T-cell (primary cell): Measurements from ENCODE around the gene PTPRO. TPM values are rescaled to one million over a fixed set of nuclear protein-coding genes. Genes with fewer than 3 reads are reported as not detected.
A peak's percentile ranks its signal among the peaks of the same experiment; 100 is the strongest.

Experiments
- ATAC-seq, 4 experiments: fragments of 200-7000 bp in 3 of 4; fragments of 150-1000 bp in 1 of 4; cut with Tn5 transposase; replicated peaks in 1 of 4; 1 replicate in 3 of 4; 2 replicates in 1 of 4; pipeline ENCODE4 v1.10.0; 2021; ENCODE audit warnings: moderate library complexity in 3 of 4, mild to moderate bottlenecking in 2 of 4, moderate number of reproducible peaks in 1 of 4
- CTCF ChIA-PET, 2 donors: fragments of 300-600 bp; sonication (Branson Sonifier 250); formaldehyde crosslinking; loops; one replicate each; lab custom pipeline; 2022; ENCODE audit warnings: antibody characterized with exemption in 2 of 2; lab: Charles Lee
- POLR2A ChIA-PET, 2 donors: fragments of 300-600 bp; sonication (Branson Sonifier 250); formaldehyde crosslinking; loops; one replicate each; lab custom pipeline; 2022; ENCODE audit warnings: antibody characterized with exemption in 2 of 2; lab: Charles Lee
- DNase-seq, 35 experiments: peaks; one replicate each; pipeline versions ENCODE4 v3.0.0 to v3.0.0-alpha.2; 2013 to 2023
- H3K27ac ChIP-seq: one replicate; pipeline ENCODE4 v1.5.1; 2013; ENCODE audit warnings: low read length
- H3K27me3 ChIP-seq, 2 experiments: replicated peaks in 1 of 2; 1 replicate in 1 of 2; 2 replicates in 1 of 2; pipeline versions ENCODE4 v1.6.1 to v1.7.0; 2013; ENCODE audit warnings: low read length in 1 of 2, mixed read lengths in 1 of 2; ENCODE audit not compliant: control insufficient read depth in 2 of 2, insufficient read depth in 2 of 2; ENCODE audit errors: extremely low read depth in 1 of 2
- H3K36me3 ChIP-seq, 2 donors: 1 replicate in 1 of 2; 2 replicates in 1 of 2; pipeline versions ENCODE4 v1.6.1 to v1.7.0; 2013; ENCODE audit warnings: low read length in 1 of 2; ENCODE audit not compliant: control insufficient read depth in 2 of 2, insufficient read depth in 1 of 2; ENCODE audit errors: extremely low read depth in 1 of 2
- H3K4me1 ChIP-seq, 2 experiments: 1 replicate in 1 of 2; 2 replicates in 1 of 2; pipeline versions ENCODE4 v1.6.1 to v1.7.0; 2013; ENCODE audit warnings: low read length in 2 of 2, mixed read lengths in 1 of 2; ENCODE audit not compliant: insufficient read depth in 2 of 2, control insufficient read depth in 1 of 2; ENCODE audit errors: extremely low read depth in 1 of 2
- H3K4me3 ChIP-seq, 2 donors: 1 replicate in 1 of 2; 2 replicates in 1 of 2; pipeline versions ENCODE4 v1.5.1 to v1.7.0; 2013; ENCODE audit warnings: mild to moderate bottlenecking in 2 of 2, low read length in 1 of 2, moderate library complexity in 1 of 2; ENCODE audit not compliant: control insufficient read depth in 1 of 2; ENCODE audit errors: extremely low read depth in 1 of 2
- H3K9me3 ChIP-seq: 2 replicates; pipeline ENCODE4 v1.7.0; 2013
- H3K27ac Mint-ChIP-seq, 2 donors: one replicate each; pipeline ENCODE4 v1.8.0; 2020 to 2021; ENCODE audit warnings: mild to moderate bottlenecking in 2 of 2, mixed read lengths in 2 of 2
- H3K27me3 Mint-ChIP-seq, 2 donors: one replicate each; pipeline ENCODE4 v1.8.0; 2021 to 2022; ENCODE audit warnings: mixed read lengths in 2 of 2
- H3K36me3 Mint-ChIP-seq: one replicate; pipeline ENCODE4 v1.8.0; 2021; ENCODE audit warnings: mixed read lengths
- H3K4me1 Mint-ChIP-seq, 3 donors: one replicate each; pipeline ENCODE4 v1.8.0; 2020 to 2022; ENCODE audit warnings: mixed read lengths in 3 of 3, mild to moderate bottlenecking in 1 of 3
- H3K4me3 Mint-ChIP-seq, 3 donors: one replicate each; pipeline ENCODE4 v1.8.0; 2020 to 2022; ENCODE audit warnings: mild to moderate bottlenecking in 3 of 3, mixed read lengths in 3 of 3, moderate library complexity in 3 of 3
- H3K9me3 Mint-ChIP-seq, 3 donors: one replicate each; pipeline ENCODE4 v1.8.0; 2020 to 2022; ENCODE audit warnings: mixed read lengths in 3 of 3
- WGBS: methylation state at CpG from one replicate; pipeline ENCODE4 v1.1.5; 2013; ENCODE audit warnings: missing lambda C conversion rate; ENCODE audit not compliant: insufficient coverage; 5-methylcytosine and 5-hydroxymethylcytosine counted together
- total RNA-seq, 35 experiments: library from RNA in 6 of 35; stranded (reverse) in 6 of 35; fragments of 120-200 nt in 1 of 35; gene quantifications; one replicate each; pipeline versions ENCODE4 v1.2.1 to v1.2.4 and lab custom pipeline; 2013 to 2026

The PTPRO gene
- total RNA-seq, 5 donors from 2014 or later (not counting 1 experiment from before 2014, with no cell fraction given): 1.1 to 11.5 (median 6.3) TPM

DNA sequence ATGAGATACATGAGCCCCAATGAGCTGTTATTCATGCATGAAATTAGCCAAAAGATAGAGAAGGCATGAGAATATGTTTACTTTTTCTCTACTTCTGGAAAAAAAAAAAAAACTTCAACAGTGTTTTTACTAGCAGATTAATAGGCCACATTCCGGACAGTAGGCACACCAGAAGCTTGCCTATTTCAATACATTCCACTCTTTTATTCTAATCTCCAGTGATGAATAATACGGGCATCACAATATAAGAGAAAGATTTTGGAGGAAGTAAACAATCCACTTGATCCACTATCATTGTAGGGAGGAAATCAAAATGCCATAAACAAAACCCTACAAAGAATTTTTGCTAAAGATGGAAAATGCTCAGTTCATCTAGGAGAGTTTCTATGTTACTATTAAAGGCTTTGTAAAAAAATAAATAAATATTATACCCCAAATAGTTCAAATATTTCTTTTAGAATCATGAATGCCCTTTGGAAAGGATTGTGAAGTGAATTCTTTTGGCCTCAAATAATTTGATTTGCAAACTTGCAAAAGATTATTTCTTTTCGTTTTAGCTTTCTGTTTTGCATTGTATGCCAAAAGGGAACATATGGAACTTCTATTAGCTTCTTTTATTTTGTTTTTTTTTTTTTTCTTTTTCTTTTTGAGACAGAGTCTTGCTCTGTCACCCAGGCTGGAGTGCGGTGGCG lies 234.2 kb downstream of the PTPRO start:
- Mint-ChIP-seq H3K9me3 (no peaks in the 10 kb centered on the region), H3K27ac (no peak overlapping the region), H3K27me3 (no peaks in the 10 kb centered on the region), H3K4me3 (no peak overlapping the region), H3K4me1 (peaks cover 21 to 56% (median 42%) of the 10 kb centered on the region in 3 donors), H3K36me3 (peaks cover 39% of the 10 kb centered on the region)
- ATAC-seq (no peak), DNase-seq (no peak)
- no CpG with 5 or more reads among the region's 5 CpGs for WGBS
- no peaks in the 10 kb centered on the region for H3K27me3 ChIP-seq
- H3K27ac ChIP-seq: no peak overlapping the region
- ChIA-PET CTCF (interaction anchor here (0.8 to 2.4 kb wide), 6 partner anchors 11 to 30 kb away, joined by 3 to 7 read pairs (median 4); no protein-coding TSS in a partner anchor), POLR2A (interaction anchor here in 1 of 2 donors (0.6 to 1.2 kb wide), 3 partner anchors 14 to 1139 kb away, joined by 3 to 4 read pairs (median 3); no protein-coding TSS in a partner anchor)
- peaks cover 0 to 2% of the 10 kb centered on the region in 2 donors for H3K36me3 ChIP-seq
- peaks cover 0 to 12% of the 10 kb centered on the region in 2 experiments for H3K4me1 ChIP-seq
- H3K4me3 ChIP-seq: no peak overlapping the region
- no peaks in the 10 kb centered on the region for H3K9me3 ChIP-seq

DNA sequence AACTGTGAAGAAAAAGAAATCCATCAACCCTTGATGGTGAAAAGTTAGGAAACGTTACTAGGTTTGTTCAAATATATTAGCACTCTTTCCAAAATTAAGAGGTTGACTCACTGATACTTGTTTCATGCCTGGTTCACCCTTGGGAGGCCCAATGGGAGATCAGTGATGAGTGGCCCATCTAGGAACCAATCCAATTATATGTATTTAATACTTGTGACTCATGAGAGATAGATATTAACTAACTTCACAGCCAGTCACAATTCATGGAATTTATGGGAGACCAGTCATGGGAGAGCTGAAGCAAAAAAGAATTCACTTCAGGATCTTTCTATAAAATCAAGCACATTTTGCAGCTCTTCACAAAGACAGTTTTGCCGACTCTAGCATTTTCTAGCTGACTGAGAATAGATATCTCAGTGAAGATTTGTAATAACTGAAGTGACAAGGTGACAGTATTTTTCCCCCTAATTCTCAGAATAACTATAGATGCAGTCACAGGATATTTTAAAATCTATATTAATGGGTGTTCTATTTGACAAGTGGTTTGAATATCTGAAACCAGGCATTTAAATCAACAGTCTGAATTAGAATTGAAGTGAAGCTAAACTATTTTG lies 236.7 kb downstream of the PTPRO start:
- H3K27me3 ChIP-seq: no peaks in the 10 kb centered on the region
- no peak overlapping the region for H3K27ac ChIP-seq
- Mint-ChIP-seq H3K27ac (no peak overlapping the region), H3K9me3 (no peaks in the 10 kb centered on the region), H3K36me3 (peaks cover 26% of the 10 kb centered on the region), H3K4me1 (peaks cover 42 to 57% (median 53%) of the 10 kb centered on the region in 3 donors), H3K4me3 (no peak overlapping the region), H3K27me3 (no peaks in the 10 kb centered on the region)
- no peaks in the 10 kb centered on the region for H3K9me3 ChIP-seq
- ChIA-PET POLR2A (interaction anchor here in 1 of 2 donors (0.6 kb wide), 1 partner anchor 9 kb away, joined by 3 read pairs; no protein-coding TSS in a partner anchor), CTCF (interaction anchor here (0.6 to 2.4 kb wide), 10 partner anchors 9 to 593 kb away, joined by 3 to 9 read pairs (median 4); no protein-coding TSS in a partner anchor)
- DNase-seq (no peak), ATAC-seq (no peak)
- peaks cover 4 to 34% of the 10 kb centered on the region in 2 experiments for H3K4me1 ChIP-seq
- peaks cover 0 to 2% of the 10 kb centered on the region in 2 donors for H3K36me3 ChIP-seq
- no peak overlapping the region for H3K4me3 ChIP-seq
- no CpG with 5 or more reads among the region's 2 CpGs for WGBS

DNA sequence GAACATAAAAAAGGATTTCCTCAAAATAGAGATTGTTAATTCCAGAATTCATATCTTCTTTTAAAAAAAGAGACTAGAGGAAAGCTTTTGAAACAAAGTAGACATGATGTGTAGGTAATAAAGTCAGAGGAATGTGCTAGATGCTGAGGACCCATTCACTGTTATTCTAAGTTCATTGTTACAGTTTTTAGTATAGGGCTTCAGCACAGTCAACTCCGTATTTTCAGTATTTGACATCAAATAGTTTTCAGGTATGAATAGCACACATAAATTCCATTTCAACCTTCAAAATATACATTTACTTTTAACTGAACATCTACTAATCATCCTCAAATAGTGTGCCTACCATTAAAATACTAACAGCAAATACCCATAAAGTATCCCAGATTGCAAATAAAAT lies 239.1 kb downstream of the PTPRO start:
- Histone ChIP-seq H3K4me1 (peaks cover 4 to 40% of the 10 kb centered on the region in 2 experiments), H3K27me3 (no peaks in the 10 kb centered on the region), H3K4me3 (no peak overlapping the region), H3K36me3 (peaks cover 0 to 2% of the 10 kb centered on the region in 2 donors), H3K27ac (peak overlapping the region; percentile 77), H3K9me3 (no peaks in the 10 kb centered on the region)
- Mint-ChIP-seq H3K36me3 (peaks cover 21% of the 10 kb centered on the region), H3K27ac (peak overlapping the region; percentile 93 to 98), H3K27me3 (no peaks in the 10 kb centered on the region), H3K4me1 (peaks cover 52 to 68% (median 67%) of the 10 kb centered on the region in 3 donors), H3K9me3 (no peaks in the 10 kb centered on the region), H3K4me3 (peak overlapping the region in 1 of 3 donors; percentile 80)
- POLR2A ChIA-PET: interaction anchor here (0.9 to 2.0 kb wide), 3 partner anchors 9 to 15 kb away, joined by 3 to 5 read pairs (median 5); no protein-coding TSS in a partner anchor
- CTCF ChIA-PET: interaction anchor here (1.3 to 2.0 kb wide), 3 partner anchors 23 to 29 kb away, joined by 6 to 9 read pairs (median 8); no protein-coding TSS in a partner anchor
- 40% methylated on average over 1 of the region's 1 CpG for WGBS
- ATAC-seq (no peak), DNase-seq (no peak)

DNA sequence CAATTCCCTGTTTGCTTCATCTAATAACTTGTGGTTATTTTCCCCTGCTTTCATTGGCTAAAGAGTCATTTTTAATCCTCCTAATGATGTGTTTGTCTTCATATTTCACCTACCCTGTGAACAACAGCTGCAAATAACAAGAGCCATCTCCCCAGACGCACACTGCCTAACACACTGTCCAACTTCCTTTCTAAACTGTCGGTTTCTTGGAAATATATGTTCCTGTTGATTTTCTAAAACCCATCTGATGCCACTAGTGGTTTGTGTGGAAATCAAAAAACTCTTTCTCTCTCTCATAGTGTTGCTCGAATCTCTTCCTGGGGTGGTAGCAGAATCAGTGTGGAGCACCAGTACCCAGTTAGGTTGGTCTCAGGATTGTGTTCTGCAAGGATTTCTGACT lies 240.0 kb downstream of the PTPRO start:
- H3K9me3 Mint-ChIP-seq: no peaks in the 10 kb centered on the region
- Histone ChIP-seq H3K27me3 (no peaks in the 10 kb centered on the region), H3K4me1 (peaks cover 4 to 40% of the 10 kb centered on the region in 2 experiments), H3K4me3 (peak overlapping the region in 1 of 2 donors; percentile 17), H3K9me3 (no peaks in the 10 kb centered on the region), H3K27ac (peak overlapping the region; percentile 77), H3K36me3 (peaks cover 0 to 2% of the 10 kb centered on the region in 2 donors)
- POLR2A ChIA-PET: interaction anchor here (0.6 to 2.0 kb wide), 5 partner anchors 8 to 203 kb away, joined by 3 to 5 read pairs (median 5); no protein-coding TSS in a partner anchor
- ATAC-seq: peak; percentile 67 to 78 (median 71)
- WGBS: no CpG with 5 or more reads among the region's 3 CpGs
- no peaks in the 10 kb centered on the region for H3K27me3 Mint-ChIP-seq
- H3K4me1 Mint-ChIP-seq: peaks cover 52 to 76% (median 73%) of the 10 kb centered on the region in 3 donors
- CTCF ChIA-PET: interaction anchor here (0.6 to 2.0 kb wide), 12 partner anchors 12 to 986 kb away, joined by 3 to 9 read pairs (median 4); no protein-coding TSS in a partner anchor
- peak in 14 of 35 experiments; percentile 2 to 46 (median 14) for DNase-seq
- peak overlapping the region; percentile 93 to 98 for H3K27ac Mint-ChIP-seq
- H3K4me3 Mint-ChIP-seq: peak overlapping the region; percentile 8 to 80 (median 45)
- peaks cover 23% of the 10 kb centered on the region for H3K36me3 Mint-ChIP-seq

DNA sequence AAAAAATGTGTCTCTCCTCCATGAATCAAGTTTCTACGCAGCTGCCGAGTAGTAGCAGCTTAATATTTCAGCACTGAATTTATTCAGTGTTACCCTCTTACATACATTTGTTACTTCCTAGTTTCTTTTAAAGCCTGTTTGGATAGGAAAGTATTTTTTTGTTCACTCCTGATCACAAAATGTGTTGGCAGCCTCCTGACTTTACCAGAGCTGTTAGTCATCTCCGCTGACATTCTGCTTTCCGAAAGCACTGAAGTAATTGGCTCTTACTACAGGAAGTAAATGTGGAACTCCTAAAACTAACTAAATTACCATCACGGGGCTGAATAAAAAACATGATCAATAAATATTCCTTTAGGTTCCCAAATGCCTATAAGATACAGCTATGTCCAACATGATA lies 241.4 kb downstream of the PTPRO start:
- no CpG with 5 or more reads among the region's 5 CpGs for WGBS
- peaks cover 20% of the 10 kb centered on the region for H3K36me3 Mint-ChIP-seq
- peak overlapping the region; percentile 93 to 98 for H3K27ac Mint-ChIP-seq
- no peaks in the 10 kb centered on the region for H3K9me3 ChIP-seq
- ChIA-PET POLR2A (interaction anchor here in 1 of 2 donors (1.2 kb wide), 1 partner anchor 17 kb away, joined by 3 read pairs; no protein-coding TSS in a partner anchor), CTCF (interaction anchor here in 1 of 2 donors (1.0 to 2.3 kb wide), 6 partner anchors 17 to 31 kb away, joined by 3 to 10 read pairs (median 5); no protein-coding TSS in a partner anchor)
- H3K4me1 Mint-ChIP-seq: peaks cover 53 to 75% (median 73%) of the 10 kb centered on the region in 3 donors
- peak; percentile 75 to 83 (median 78) for ATAC-seq
- DNase-seq: peak in 4 of 35 experiments; percentile 11 to 59 (median 16)
- peaks cover 4 to 40% of the 10 kb centered on the region in 2 experiments for H3K4me1 ChIP-seq
- peak overlapping the region; percentile 58 to 80 (median 75) for H3K4me3 Mint-ChIP-seq
- peak overlapping the region; percentile 77 for H3K27ac ChIP-seq
- H3K9me3 Mint-ChIP-seq: no peaks in the 10 kb centered on the region
- peaks cover 0 to 2% of the 10 kb centered on the region in 2 donors for H3K27me3 Mint-ChIP-seq
- no peaks in the 10 kb centered on the region for H3K36me3 ChIP-seq
- no peaks in the 10 kb centered on the region for H3K27me3 ChIP-seq
- H3K4me3 ChIP-seq: peak overlapping the region; percentile 27 to 40
